GM21515 (cell line): ENCODE results near the gene AIG1.
"Not testable (repeated sequence)": the region's sequence is repeated elsewhere in the genome, so short reads cannot be mapped to it uniquely, and the experiment has no call there.

Experiments
- ATAC-seq: cut with Tn5 transposase; IDR thresholded peaks from one replicate; pipeline ENCODE4 v1.9.1; 2021; ENCODE audit not compliant: unreplicated experiment

The AIG1 gene, protein sequence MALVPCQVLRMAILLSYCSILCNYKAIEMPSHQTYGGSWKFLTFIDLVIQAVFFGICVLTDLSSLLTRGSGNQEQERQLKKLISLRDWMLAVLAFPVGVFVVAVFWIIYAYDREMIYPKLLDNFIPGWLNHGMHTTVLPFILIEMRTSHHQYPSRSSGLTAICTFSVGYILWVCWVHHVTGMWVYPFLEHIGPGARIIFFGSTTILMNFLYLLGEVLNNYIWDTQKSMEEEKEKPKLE

DNA sequence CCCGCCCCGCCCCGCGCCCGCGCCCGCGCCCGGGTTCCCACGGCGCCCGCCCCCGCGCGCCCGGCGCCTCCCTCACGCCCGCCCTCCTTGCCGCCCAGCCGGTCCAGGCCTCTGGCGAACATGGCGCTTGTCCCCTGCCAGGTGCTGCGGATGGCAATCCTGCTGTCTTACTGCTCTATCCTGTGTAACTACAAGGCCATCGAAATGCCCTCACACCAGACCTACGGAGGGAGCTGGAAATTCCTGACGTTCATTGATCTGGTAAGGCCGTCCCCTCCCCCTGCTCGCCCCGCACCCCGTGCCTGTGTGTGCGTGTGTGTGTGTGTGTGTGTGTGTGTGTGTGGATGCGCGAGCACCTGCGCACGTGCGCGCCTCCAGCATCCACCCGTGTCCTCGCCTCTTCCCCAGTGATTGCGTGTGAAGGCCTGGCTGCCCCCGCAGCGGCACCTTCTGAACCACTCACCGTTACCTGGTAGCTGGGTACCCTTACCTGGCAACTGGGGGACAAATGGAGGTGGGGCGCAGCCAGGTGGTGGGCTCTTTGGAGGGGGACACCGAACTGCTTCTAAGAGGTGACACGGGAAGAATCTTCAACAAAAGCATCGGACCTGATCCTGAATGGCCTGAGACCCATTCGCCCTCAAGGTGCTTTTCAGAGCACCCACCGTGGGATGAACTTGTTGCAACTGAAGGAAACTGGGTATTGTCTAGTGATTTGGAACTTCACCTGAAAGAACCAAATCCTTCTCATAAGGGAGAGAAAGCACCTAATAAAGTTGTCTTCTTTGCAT, at the start of gene AIG1:
AIG1 (plus strand) TSS at position 84 of the 791 bp plus-strand sequence; CDS start at position 121, 37 bp downstream.
- peak; percentile 71 for ATAC-seq

DNA sequence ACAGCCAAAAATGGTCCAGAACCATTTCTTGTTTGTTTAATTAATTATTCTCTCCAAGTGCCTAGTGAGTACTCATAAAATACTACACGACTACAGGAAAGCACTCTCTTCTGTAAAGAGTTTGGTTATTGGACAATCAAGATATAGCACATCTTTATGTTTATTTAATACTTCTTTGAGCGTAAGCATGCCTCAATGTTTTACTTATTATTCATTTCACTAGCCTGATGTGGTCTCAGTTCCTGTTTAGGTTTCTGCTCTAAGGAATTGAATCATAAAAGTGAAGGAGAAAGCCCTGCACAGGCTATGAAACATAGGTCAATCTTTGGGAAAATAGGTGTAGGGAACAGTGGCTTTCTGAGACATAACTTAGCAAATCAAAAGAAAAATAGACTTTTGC, 45.9 kb upstream of the AIG1 start:
- ATAC-seq = no peak

DNA sequence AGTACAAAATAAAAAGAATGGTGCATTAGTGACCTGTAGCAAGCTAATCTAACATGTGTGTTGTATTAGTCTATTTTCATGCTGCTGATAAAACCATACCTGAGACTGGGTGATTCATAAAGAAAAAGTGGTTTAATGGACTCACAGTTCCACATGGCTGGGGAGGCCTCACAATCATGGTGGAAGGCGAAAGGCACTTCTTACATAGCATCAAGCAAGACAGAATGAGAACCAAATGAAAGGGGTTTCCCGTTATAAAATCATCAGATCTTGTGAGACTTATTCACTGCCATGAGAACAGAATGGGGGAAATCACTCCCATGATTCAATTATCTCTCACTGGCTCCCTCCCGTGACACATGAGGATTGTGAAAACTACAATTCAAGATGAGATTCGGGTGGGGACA, 45.4 kb upstream of the AIG1 start:
- ATAC-seq = no peak

DNA sequence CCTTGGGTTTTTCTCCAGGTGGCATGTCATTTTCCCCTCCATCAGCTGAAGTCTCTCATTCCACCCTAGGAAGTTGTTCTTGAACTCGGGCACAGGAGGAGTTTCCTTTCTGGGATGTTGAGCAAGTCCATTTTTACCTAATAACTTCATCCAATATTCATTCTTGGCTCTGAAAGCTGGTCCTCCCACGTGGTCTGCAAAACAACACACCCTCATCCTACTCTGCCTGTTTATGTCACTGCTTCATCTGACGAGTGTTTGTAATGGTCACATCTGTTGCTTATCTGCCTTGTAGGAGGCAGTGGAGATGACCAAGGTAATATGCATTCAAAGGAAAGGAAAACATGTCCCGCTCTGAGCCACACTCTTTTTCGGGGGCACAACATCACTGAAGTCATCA, 41.7 kb upstream of the AIG1 start:
- no peak for ATAC-seq

DNA sequence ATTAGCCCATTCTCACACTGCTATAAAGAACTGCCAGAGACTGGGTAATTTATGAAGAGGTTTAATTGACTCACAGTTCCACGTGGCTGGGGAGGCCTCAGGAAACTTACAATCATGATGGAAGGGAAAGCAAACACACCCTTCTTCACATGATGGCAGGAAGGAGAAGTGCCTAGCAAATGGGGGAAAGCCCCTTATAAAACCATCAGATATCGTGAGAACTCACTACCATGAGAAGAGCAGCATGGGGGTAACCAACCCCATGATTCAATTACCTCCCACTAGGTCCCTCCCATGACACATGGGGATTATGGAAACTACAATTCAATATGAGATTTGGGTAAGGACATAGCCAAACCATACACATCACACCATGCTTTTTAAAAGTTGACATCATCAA, 39.8 kb upstream of the AIG1 start:
- ATAC-seq = not testable (repeated sequence)

DNA sequence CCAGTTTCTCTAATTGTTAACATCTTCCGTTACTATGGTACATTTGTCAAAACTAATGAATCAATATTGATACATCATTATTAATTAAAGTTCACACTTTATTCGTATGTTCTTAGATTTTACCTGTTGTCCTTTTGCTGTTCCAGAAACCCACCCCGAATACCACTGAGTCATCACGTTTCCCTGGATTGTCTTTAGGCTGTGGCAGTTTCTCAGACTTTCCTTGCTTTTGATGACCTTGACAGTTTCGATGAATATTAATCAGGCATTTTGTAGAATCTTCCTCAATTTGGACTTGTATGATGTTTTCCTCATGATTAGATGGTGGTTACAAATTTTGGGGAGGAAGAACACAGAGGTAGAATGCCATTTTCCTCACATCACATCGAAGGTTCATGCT, 39.1 kb upstream of the AIG1 start:
- no peak for ATAC-seq

DNA sequence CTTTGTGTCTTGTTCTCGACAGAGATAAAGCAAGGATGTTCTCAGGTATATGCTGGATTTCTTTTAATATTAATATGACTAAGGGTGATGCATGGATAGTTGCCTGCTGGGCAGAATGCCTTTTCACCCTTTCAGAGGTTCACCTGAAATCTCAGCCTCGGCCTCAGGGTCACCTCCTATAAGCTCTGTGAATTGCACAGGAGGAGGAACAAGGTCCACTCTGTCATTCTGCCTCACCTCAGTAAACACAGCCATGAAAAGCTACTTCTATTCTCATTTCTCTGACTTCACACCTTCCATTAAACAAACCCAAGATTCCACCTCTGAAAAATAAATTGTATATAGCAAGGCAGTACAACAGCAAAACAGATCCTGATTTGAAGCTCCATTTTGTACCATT, 38.1 kb upstream of the AIG1 start:
- ATAC-seq = no peak

DNA sequence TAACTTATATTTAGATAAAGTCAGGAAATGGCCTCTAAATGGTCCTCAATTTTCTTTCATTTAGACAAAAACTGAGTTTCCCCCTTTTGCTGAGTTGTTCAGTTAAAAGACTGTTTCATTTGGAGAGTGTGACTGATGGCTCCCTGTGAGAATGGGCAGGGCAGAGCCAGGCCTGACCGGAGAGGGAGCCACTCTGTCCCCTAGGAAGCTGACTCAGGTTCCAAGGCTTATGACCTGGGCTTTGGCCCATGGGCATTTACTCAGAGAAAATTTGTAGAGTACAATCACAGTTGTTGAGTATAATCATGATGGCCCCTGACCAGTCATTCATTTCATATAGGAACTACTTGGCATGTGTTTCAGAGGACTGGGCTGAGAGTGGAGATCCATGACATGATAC, 37.0 kb upstream of the AIG1 start:
- ATAC-seq = no peak

DNA sequence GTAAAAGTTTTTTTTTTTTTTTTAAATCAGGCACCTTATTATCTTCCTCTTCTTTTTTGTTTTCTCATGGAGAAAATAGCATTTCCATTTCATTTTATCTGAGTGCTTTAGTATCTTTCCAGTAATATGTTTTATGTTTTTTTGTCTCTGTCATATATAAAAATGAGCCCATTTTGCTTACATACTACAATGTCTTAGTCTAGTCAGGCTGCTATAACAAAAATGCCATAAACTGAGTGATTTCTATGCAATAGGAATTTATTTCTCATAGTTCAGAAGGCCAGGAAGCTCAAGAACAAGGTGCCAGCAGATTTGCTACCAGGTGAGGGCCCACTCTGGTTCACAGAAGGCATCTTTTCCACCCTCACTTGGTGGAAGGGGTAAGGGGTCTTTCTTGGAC, 35.7 kb upstream of the AIG1 start:
- no peak for ATAC-seq

DNA sequence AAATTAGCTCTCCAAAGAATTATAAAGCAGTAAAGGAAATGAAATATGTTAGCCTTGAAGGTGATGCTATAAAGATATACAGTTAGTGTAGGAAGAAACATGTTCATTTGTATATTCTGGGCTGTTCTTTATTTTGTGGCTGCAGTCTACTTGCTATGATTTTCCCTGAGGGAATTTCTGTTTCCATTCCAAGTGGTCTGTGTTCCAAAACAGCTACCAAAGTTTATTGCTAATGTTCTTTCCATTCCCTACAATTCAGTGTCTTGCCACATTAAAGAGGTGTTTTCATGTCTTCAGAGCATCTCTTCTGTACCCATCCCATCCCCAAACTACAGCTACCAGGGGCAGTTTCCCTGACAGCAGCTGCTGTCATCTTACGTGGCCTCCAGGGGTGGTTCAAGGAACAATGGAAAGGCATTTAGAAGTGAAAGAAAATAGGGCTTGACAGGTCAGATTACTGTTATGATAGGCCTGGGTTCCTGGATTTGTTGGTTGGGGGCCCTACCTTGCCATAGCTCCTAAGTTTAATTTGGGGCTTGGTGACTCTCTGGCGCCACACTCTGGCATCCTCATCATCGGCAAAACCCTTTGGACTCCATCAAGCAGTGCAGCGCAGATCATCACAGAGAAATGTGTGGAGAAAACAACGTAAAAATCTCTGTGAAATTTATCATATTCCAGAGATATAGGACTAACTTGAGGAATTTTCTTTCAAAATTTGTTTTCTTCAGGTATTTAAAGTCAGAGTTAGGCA, 33.8 kb upstream of the AIG1 start:
- no peak for ATAC-seq

DNA sequence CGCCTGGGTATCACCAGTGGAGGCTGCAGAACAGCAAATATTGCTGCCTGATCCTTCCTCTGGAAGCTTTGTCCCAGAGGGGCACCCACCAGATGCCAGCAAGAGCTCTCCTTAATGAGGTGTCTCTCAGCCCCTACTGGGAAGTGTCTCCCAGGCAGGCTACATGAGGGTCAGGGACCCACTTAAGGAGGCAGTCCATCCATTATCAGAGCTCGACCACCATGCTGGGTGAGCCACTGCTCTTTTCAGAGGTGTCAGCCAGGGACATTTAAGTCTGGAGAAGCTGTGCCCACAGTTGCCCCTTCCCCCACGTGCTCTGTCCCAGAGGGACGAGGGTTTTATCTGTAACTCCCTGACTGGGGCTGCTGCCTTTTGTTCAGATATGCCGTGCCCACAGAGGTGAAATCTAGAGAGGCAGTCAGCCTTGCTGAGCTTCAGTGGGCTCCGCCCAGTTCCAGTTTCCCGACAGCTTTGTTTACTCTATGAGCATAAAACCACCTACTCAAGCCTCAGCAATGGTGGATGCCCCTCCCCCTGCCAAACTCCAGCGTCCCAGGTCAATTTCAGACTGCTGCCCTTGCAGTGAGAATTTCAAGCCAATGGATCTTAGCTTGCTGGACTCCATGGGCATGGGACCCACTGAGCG, 25.9 kb upstream of the AIG1 start:
- ATAC-seq = no peak

DNA sequence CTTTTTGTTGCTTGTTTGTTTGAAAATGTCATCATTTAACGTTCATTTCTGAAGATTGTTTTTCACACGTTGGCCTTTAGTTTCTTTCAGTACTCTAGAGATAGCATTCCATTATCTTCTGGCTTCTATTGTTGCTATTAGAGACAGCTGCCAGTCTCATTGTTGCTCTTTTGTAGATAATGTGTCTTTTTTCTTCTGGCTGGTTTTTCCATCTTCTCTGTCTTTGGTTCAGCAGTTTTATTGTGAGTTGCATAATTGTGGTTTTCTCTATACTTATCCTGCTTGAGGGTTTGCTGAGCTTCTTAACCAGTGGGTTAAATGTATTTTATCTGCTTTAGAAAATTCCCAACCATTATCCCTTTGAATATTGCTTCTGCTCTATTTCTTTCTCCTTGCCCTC, 23.2 kb upstream of the AIG1 start:
- ATAC-seq = no peak

DNA sequence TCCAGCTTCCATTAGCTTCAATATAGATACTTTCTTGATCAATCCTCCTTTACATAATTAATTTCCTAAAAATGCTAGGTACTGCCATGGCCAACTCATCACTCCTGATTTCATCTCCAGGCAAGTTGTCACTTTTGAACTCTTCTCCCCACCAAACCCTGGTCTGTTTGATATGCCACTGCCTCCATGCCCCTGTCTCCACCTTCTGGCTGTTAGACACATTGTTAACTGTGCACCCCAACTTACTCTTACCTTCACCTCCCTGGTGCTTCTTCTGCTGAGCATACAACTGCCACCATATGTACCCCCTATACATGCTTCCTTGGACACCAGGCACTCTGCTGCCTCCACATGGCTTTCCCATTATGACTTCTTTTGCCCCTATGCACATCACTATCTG, 21.9 kb upstream of the AIG1 start:
- no peak for ATAC-seq

DNA sequence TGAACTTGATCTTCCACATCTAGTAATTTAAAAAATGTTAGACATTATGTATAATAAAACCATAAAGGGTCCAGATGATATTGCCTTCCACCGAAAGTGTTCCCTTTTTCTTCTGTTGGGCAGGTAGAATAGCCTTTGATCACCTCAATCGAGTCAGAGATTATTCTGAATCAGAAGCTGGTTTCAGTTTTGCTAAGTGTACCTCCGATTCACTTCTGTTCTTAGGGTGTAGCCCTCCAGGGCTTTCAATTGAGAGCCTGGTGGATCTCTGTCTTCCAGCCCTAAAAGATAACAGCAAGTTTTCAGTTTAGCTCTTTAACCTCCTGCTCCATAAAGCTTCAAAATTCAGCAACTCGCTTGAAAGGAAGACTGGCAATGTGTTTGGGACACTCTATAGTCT, 21.1 kb upstream of the AIG1 start:
- no peak for ATAC-seq

DNA sequence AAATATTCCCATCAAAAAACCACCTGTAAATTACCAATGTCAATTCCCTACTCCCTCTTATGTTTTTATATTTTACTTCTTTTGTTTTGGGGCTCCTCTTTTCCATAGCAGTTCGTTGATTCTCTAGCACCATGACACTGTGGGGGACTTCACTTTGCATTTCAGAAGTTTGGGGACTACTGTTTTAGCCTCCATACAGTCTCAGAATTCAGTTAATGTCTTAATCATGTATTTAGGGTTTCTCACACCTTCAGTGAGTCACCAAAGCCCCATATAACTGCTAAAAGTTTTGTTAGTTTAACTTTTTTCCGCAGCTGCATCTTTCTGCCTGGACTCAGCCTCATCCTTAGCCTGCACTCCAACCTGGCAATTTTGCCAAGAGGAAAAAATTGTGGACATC, 20.7 kb upstream of the AIG1 start:
- no peak for ATAC-seq

DNA sequence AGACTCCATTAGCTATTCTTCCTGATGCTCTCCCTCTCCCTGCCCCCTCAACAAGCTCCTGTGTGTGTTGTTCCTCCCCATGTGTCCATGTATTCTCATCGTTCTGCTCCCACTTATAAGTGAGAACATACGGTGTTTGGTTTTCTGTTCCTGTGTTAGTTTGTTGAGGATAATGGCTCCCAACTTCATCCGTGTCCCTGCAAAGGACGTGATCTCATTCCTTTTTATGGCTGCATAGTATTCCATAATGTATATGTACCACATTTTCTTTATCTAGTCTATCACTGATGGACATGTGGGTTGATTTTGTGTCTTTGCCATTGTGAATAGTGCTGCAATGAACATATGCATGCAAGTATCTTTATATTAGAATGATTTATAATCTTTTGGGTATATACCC, 16.3 kb upstream of the AIG1 start:
- ATAC-seq = not testable (repeated sequence)

DNA sequence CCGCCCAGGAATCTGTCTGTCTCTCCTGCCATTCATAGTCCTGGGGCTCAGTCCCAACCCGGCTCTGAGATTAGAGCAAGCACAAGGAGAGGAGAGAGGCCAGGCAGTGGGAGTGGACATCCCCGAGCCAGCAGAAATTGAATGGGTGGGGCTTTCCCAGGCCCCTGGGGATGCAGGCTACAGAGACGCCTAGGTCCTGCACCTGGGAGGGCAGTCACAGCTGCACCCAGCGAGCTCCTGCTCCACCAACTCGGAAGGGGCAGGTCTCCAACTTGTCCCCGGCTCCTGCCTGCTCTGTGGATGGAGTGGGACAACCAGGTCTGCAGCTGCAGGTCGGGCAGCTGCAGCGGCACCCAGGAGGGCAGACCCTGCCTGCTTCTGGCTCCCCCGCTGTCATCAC, 11.1 kb upstream of the AIG1 start:
- ATAC-seq = no peak

DNA sequence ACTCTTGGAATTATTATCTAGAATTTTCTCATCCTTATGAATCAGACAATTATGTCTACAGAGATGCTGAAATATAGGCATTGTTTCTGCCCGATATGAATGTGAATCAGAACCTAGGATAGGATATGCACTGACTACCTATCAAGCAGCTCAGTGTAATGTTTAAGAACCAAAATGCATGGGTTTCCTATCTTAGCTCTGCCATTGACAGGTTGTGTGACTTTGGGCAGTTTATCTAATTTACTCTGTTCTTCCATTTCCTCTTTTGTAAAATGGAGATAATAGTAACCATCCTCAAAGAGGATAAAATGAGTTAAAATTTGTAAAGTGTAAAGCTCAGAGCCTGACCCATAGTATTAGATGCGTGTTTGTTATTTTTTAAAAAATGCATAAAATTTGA, 10.2 kb upstream of the AIG1 start:
- no peak for ATAC-seq

DNA sequence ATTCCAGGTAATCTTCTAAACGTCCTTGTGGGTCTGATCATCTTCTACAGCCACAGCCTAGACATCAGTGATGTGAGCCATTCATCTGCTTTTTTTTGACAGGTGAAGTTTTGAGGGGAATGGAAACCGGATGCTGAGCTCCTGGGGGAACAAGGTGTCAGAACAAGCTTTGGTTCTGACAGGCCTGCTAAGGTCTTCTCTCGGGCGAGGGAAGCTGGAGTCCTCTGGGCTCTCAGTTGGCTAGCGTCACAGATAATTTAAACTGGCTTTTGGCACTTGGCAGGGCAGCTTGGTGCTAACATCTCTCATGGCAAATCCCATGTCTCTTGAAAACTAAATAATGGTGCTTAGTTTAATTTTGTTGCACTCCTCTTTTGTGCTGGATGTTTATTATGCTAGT, 8.4 kb upstream of the AIG1 start:
- no peak for ATAC-seq

DNA sequence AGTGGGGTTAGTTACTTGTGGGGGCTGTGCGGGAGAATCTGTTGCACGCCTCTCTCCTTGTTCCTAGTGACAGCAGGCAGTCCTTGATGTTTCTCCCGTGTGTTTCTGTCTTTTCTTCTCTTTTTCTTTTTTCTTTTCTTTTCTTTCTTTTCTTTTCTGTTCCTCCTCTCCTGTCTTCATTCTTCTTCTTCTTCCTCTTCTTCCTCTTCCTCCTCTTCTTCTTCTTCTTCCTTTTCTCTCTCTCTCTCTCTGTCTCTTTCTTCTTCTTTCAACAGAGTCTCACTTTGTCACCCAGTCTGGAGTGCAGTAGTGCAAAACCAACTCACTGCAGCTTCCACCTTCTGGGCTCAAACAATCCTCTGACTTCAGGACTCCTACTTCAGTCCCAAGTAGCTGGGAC, 6.8 kb upstream of the AIG1 start:
- no peak for ATAC-seq

DNA sequence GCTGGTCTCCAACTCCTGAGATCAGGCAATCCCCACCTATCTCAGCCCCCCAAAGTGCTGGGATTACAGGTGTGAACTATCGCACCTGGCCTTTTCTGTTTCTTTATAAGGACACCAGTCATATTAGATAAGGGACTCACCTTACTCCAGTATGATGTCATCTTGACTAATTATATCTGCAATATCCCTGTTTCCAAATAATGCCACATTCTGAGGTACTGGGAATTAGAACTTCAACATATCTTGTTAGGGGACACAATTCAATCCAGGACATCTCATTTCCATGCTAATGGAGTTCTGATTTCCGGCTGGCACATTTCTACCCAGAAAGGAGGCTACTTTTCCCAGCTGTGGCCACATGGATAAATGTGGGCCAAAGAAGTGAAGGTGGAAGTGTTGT, 6.4 kb upstream of the AIG1 start:
- no peak for ATAC-seq

DNA sequence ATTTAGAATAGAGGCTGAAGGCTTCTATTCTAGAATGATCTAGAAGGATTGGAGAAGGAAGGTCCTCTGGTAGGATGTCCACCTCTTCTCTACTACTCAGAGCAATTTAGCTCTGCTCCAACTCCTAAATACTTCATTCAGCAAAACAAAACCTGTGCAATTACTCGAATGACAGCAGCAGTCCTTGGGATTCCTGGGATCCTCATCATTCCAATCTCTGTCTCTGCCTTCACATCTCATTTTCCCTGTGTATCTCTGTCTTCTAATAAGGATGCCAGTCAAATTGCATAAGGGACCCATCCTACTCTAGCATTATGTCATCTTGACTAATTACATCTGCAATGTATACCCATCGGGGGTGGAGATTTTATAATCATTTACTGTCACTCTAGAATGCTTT, 5.5 kb upstream of the AIG1 start:
- ATAC-seq = no peak
